PC-3 (cell line): ENCODE data around the gene PPP1R9B. TPM values are rescaled to one million over a fixed set of nuclear protein-coding genes. Genes with fewer than 3 reads are reported as not detected.
A peak's percentile ranks its signal among the peaks of the same experiment; 100 is the strongest.

ENCODE experiments used
- ATAC-seq: fragments of 200-7000 bp; cut with Tn5 transposase; 2 replicates; pipeline ENCODE4 v1.9.1; 2020; ENCODE audit warnings: mild to moderate bottlenecking, moderate library complexity
- BruUV-seq: library from RNA; stranded (reverse); fragments of 400-500 nt; replicated peaks from 2 replicates; lab custom pipeline; 2021; lab: Mats Ljungman, UMichigan
- CTCF ChIA-PET: fragments of 300-600 bp; sonication (Branson Sonifier 250); formaldehyde crosslinking; loops from one replicate; lab custom pipeline; 2022; ENCODE audit warnings: antibody characterized with exemption; lab: Charles Lee
- POLR2A ChIA-PET: fragments of 300-600 bp; sonication (Branson Sonifier 250); formaldehyde crosslinking; loops from one replicate; lab custom pipeline; 2022; ENCODE audit warnings: antibody characterized with exemption; ENCODE audit not compliant: unreplicated experiment; lab: Charles Lee
- DNase-seq: peaks from one replicate; pipeline ENCODE4 v3.0.0-alpha.2; 2015
- H2AFZ ChIP-seq: fragments of 300-600 bp; sonication (generic); 2 replicates; pipeline ENCODE4 v1.6.0; 2016; ENCODE audit warnings: antibody characterized with exemption, low read length
- H3F3A ChIP-seq: fragments of 300-600 bp; sonication (generic); one replicate; pipeline ENCODE4 v1.6.0; 2017; ENCODE audit warnings: antibody characterized with exemption, low read length, control low read depth, mild to moderate bottlenecking; ENCODE audit not compliant: unreplicated experiment
- H3K27ac ChIP-seq: fragments of 300-600 bp; sonication (generic); 2 replicates; pipeline ENCODE4 v1.5.1; 2016; ENCODE audit warnings: mild to moderate bottlenecking, low read length
- H3K27me3 ChIP-seq: fragments of 300-600 bp; sonication (generic); 2 replicates; pipeline ENCODE4 v1.6.1; 2016; ENCODE audit warnings: low read length, mixed read lengths
- H3K36me3 ChIP-seq: fragments of 300-600 bp; sonication (generic); 2 replicates; pipeline ENCODE4 v1.6.1; 2016; ENCODE audit warnings: low read depth, mixed run types, low read length, mixed read lengths
- H3K4me1 ChIP-seq: fragments of 300-600 bp; sonication (generic); 2 replicates; pipeline ENCODE4 v1.5.1; 2016; ENCODE audit warnings: low read length; ENCODE audit not compliant: insufficient read depth
- H3K4me2 ChIP-seq: fragments of 300-600 bp; sonication (generic); 2 replicates; pipeline ENCODE4 v1.6.0; 2016; ENCODE audit warnings: low read length
- H3K4me3 ChIP-seq: fragments of 300-600 bp; sonication (generic); 2 replicates; pipeline ENCODE4 v1.5.1; 2016; ENCODE audit warnings: mild to moderate bottlenecking, low read length, mixed read lengths
- H3K79me2 ChIP-seq: fragments of 300-600 bp; sonication (generic); 2 replicates; pipeline ENCODE4 v1.6.1; 2017; ENCODE audit warnings: low read length, mixed read lengths
- H3K9ac ChIP-seq: fragments of 300-600 bp; sonication (generic); 2 replicates; pipeline ENCODE4 v1.6.0; 2016; ENCODE audit warnings: mild to moderate bottlenecking, low read length
- H3K9me2 ChIP-seq: fragments of 300-600 bp; sonication (generic); replicated peaks from 2 replicates; pipeline ENCODE4 v1.6.1; 2016; ENCODE audit warnings: mixed run types, low read length, mixed read lengths
- H3K9me3 ChIP-seq: fragments of 300-600 bp; sonication (generic); 2 replicates; pipeline ENCODE4 v1.6.1; 2016; ENCODE audit warnings: low read length, mixed read lengths
- H4K20me1 ChIP-seq: fragments of 300-600 bp; sonication (generic); 2 replicates; pipeline ENCODE4 v1.6.1; 2016; ENCODE audit warnings: low read length, mixed read lengths
- EZH2 ChIP-seq: fragments of 300-600 bp; sonication (generic); IDR thresholded peaks from one replicate; pipeline ENCODE4 v1.6.1; 2017; ENCODE audit warnings: antibody characterized with exemption, mild to moderate bottlenecking, low read length; ENCODE audit not compliant: unreplicated experiment
- EZH2phosphoT487 ChIP-seq: fragments of 300-600 bp; sonication (generic); IDR thresholded peaks from 2 replicates; pipeline ENCODE4 v1.6.1; 2018; ENCODE audit warnings: mild to moderate bottlenecking, antibody characterized with exemption, low read length, borderline replicate concordance
- intact Hi-C: fragments of 100-400 bp; cut with micrococcal nuclease; formaldehyde crosslinking; loops from 2 replicates; pipeline ENCODE4 v1.9.0; 2023
- total RNA-seq: library from RNA; depleted of rRNA; stranded (reverse); fragments of >200 nt; gene quantifications from 2 replicates; pipeline ENCODE4 v1.2.3, GENCODE V29; 2014
- TF ChIP-seq, protein P1 (sequence below): fragments of 300-600 bp; sonication (generic); conservative IDR thresholded peaks from 2 replicates; pipeline ENCODE4 v1.5.1; 2017; ENCODE audit warnings: antibody characterized with exemption, low read depth, mild to moderate bottlenecking, low read length

Gene PPP1R9B
- total RNA-seq, 1 experiment from 2014 or later = 67.7 TPM

DNA sequence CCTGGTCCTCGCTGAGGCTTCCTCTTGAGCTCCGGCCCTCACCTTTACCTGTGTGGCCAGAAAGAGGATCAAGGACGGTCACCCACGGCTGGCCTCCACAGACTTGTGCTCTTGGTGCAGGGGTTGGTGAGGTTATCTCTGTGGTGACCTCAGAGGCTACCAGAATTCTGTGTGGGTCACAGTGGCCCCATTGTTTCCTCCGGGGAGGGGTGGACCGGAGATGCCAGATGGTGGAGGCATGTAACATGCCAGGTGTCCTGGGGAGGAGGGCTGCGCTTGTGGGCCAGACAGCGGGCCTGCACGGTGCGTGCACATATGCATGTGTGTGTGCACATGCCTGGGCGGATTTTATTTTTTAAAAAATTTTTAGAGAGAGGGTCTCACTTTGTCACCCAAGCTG, 21.7 kb upstream of the PPP1R9B start:
- Histone ChIP-seq H3F3A (no peaks in the 10 kb centered on the region), H3K4me2 (no peak overlapping the region), H3K9me3 (no peaks in the 10 kb centered on the region), H3K4me3 (no peak overlapping the region), H3K27me3 (no peaks in the 10 kb centered on the region), H3K27ac (no peak overlapping the region), H3K4me1 (peaks cover 29% of the 10 kb centered on the region), H4K20me1 (no peaks in the 10 kb centered on the region), H3K79me2 (no peaks in the 10 kb centered on the region), H3K9ac (no peak overlapping the region), H3K36me3 (no peaks in the 10 kb centered on the region), H2AFZ (no peak overlapping the region), H3K9me2 (no peaks in the 10 kb centered on the region)
- no peak for DNase-seq
- ChIA-PET CTCF (no interaction called here), POLR2A (no interaction called here)
- ATAC-seq = no peak
- no TSS peak for BruUV-seq
- intact Hi-C loops = no loop called here
- TF ChIP-seq, protein P1, sequence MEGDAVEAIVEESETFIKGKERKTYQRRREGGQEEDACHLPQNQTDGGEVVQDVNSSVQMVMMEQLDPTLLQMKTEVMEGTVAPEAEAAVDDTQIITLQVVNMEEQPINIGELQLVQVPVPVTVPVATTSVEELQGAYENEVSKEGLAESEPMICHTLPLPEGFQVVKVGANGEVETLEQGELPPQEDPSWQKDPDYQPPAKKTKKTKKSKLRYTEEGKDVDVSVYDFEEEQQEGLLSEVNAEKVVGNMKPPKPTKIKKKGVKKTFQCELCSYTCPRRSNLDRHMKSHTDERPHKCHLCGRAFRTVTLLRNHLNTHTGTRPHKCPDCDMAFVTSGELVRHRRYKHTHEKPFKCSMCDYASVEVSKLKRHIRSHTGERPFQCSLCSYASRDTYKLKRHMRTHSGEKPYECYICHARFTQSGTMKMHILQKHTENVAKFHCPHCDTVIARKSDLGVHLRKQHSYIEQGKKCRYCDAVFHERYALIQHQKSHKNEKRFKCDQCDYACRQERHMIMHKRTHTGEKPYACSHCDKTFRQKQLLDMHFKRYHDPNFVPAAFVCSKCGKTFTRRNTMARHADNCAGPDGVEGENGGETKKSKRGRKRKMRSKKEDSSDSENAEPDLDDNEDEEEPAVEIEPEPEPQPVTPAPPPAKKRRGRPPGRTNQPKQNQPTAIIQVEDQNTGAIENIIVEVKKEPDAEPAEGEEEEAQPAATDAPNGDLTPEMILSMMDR = no peak
- TF ChIP-seq EZH2 = no peak
- TF ChIP-seq EZH2phosphoT487 = no peak

DNA sequence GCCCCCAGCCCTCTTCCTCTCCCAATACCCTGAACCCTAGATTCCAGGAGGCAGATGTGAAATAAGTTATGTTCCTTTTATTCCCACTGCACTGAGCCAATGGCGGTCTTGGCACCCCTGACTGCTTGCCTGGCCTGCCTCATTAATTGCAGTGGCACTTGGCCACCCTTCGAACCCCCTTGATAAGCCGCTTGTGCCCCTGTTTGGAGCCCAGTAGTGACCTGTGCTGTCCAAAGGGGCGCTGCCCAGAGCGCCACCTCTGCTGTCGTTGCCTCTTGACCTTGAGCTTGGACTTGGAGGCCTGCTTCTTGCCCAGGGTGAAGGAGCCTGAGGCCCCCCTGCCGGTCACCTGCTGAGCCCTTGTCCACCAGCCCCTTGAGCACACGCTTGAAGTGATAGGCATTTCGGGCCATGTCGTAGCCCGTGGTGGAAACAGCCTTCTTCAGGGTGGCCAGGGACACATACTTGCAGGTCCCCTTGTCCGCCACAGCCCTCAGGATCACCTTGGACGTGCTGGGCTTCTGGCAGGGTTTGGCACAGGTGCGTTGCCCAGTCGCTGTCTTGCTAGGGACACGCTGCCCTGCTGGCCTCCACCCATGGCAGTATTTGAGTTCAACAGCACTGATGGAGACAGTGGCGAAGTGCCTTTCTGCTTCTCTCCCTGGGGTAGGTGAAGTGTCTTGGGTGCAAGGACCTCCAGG, 21.0 kb upstream of the PPP1R9B start:
- no peaks in the 10 kb centered on the region for H3K9me2 ChIP-seq
- H3K4me2 ChIP-seq = peak overlapping the region; percentile 15
- peak overlapping the region; percentile 56 for H3K27ac ChIP-seq
- TF ChIP-seq, protein P1 = no peak
- no peak for TF ChIP-seq EZH2
- TF ChIP-seq EZH2phosphoT487 = no peak
- H3K9ac ChIP-seq = peak overlapping the region; percentile 23; the same call in 1 of the 2 replicates
- BruUV-seq = no TSS peak
- no peaks in the 10 kb centered on the region for H3K79me2 ChIP-seq
- ATAC-seq (no peak), DNase-seq (no peak)
- CTCF ChIA-PET = no interaction called here
- POLR2A ChIA-PET = no interaction called here
- peaks cover 29% of the 10 kb centered on the region for H3K4me1 ChIP-seq
- intact Hi-C loops = no loop called here
- no peak overlapping the region for H3K4me3 ChIP-seq
- no peaks in the 10 kb centered on the region for H3K9me3 ChIP-seq
- no peaks in the 10 kb centered on the region for H3F3A ChIP-seq
- H3K27me3 ChIP-seq = no peaks in the 10 kb centered on the region
- H3K36me3 ChIP-seq = no peaks in the 10 kb centered on the region
- H2AFZ ChIP-seq = no peak overlapping the region
- no peaks in the 10 kb centered on the region for H4K20me1 ChIP-seq

DNA sequence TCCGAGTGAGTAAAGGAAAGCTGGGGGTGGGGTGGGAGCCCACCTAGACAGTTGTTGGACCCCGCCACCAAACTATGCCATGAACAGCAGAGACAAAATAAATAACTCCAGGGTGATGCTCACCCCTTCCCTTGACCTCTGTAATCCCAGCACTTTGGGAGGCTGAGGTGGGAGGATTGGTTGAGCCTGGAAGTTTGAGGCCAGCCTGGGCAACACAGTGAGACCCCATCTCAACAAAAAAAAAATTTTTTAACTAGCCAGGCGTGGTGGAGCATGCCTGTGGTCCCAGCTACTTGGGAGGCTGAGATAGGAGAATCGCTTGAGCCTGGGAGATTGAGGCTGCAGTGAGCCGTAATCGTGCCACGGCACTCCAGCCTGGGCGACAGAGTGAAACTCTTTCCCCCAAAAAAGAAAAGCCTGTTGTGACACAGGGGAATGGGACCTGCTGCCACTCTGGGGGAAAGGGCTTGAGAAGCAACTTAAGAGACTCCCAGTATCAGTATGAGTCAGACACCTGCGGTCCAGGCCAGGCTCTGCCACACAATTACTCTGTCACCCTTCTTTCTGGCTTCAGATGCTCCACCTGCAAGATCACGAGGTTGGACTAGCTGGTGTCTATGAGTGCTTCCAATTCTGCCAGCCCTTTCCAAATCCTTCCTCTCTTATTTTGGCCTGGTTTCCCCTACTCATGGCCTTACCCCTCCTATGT, 20.3 kb upstream of the PPP1R9B start:
- peak overlapping the region; percentile 15 for H3K4me2 ChIP-seq

More for the DNA sequence above, 20.3 kb upstream of the PPP1R9B start:
- Histone ChIP-seq H3K27ac (peak overlapping the region; percentile 56), H4K20me1 (no peaks in the 10 kb centered on the region), H3K9me2 (no peaks in the 10 kb centered on the region), H3K27me3 (no peaks in the 10 kb centered on the region), H3K4me1 (peaks cover 29% of the 10 kb centered on the region), H3K4me3 (no peak overlapping the region), H3F3A (no peaks in the 10 kb centered on the region), H3K36me3 (no peaks in the 10 kb centered on the region), H3K9me3 (no peaks in the 10 kb centered on the region), H3K9ac (peak overlapping the region; percentile 32; the same call in 1 of the 2 replicates), H3K79me2 (no peaks in the 10 kb centered on the region), H2AFZ (no peak overlapping the region)
- DNase-seq (peak; percentile 85), ATAC-seq (peak; percentile 71)
- POLR2A ChIA-PET = no interaction called here
- no peak for TF ChIP-seq EZH2phosphoT487
- TF ChIP-seq, protein P1 = no peak
- TF ChIP-seq EZH2 = no peak
- intact Hi-C loops = no loop called here
- CTCF ChIA-PET = interaction anchor here (0.6 kb wide), 1 partner anchor 9 kb away, joined by 3 read pairs; no protein-coding TSS in a partner anchor
- BruUV-seq = no TSS peak
